ENCODE measurements around the gene ACP3. TPM values are rescaled to one million over a fixed set of nuclear protein-coding genes. Genes with fewer than 3 reads are reported as not detected.

The ACP3 gene
- total and polyA plus RNA-seq, 2 experiments from 2014 or later = 5.2 to 7.7 TPM

GRCh38 chr3:132350814-132351213, 33.6 kb downstream of the ACP3 start:
- H3K4me2 ChIP-seq = no peak overlapping the region
- H4K20me1 ChIP-seq (ENCODE audit: insufficient read depth, poor library complexity, severe bottlenecking) = no peaks in the 10 kb centered on the region
- no peaks in the 10 kb centered on the region for H3K79me2 ChIP-seq
- H3K9me2 ChIP-seq (replicated peaks; ENCODE audit: insufficient read depth) = no peaks in the 10 kb centered on the region
- H2AFZ ChIP-seq = no peak overlapping the region
- no peaks in the 10 kb centered on the region for H3K4me1 ChIP-seq (ENCODE audit: insufficient read depth)
- DNase-seq (ENCODE audit: low spot score) = no peak
- H3K27ac ChIP-seq = no peak overlapping the region
- no peak for TF ChIP-seq EZH2 (IDR thresholded peaks at IDR 0.05; ENCODE audit: borderline replicate concordance)
- H3K27me3 ChIP-seq = no peaks in the 10 kb centered on the region
- 100% methylated on average over 1 of the region's 1 CpG for WGBS (ENCODE audit: low lambda C conversion rate, missing lambda C conversion rate)
- no peak overlapping the region for H3K4me3 ChIP-seq
- no peaks in the 10 kb centered on the region for H3K9me3 ChIP-seq (ENCODE audit: low read depth)
- H3K36me3 ChIP-seq (replicated peaks; ENCODE audit: insufficient read depth, low read depth) = no peaks in the 10 kb centered on the region

- no peaks in the 10 kb centered on the region for H3K27me3 ChIP-seq
- H3K4me1 ChIP-seq (ENCODE audit: insufficient read depth) = no peaks in the 10 kb centered on the region
- WGBS (ENCODE audit: low lambda C conversion rate, missing lambda C conversion rate) = 91% methylated on average over 5 of the region's 5 CpGs
- TF ChIP-seq CTCF (IDR thresholded peaks at IDR 0.05; ENCODE audit: poor library complexity) (no peak), EZH2 (IDR thresholded peaks at IDR 0.05; ENCODE audit: borderline replicate concordance) (no peak)
- no peaks in the 10 kb centered on the region for H3K36me3 ChIP-seq (replicated peaks; ENCODE audit: insufficient read depth, low read depth)
- H3K4me3 ChIP-seq = no peak overlapping the region
- no peak for DNase-seq (ENCODE audit: low spot score)
- H3K4me2 ChIP-seq = no peak overlapping the region
- no peaks in the 10 kb centered on the region for H4K20me1 ChIP-seq (ENCODE audit: insufficient read depth, poor library complexity, severe bottlenecking)
- H3K9me2 ChIP-seq (replicated peaks; ENCODE audit: insufficient read depth) = no peaks in the 10 kb centered on the region
- H2AFZ ChIP-seq = no peak overlapping the region
- H3K27ac ChIP-seq = no peak overlapping the region
- H3K9me3 ChIP-seq (ENCODE audit: low read depth) = no peaks in the 10 kb centered on the region
- no peaks in the 10 kb centered on the region for H3K79me2 ChIP-seq
Measured at GRCh38 chr3:132351222-132351806, 34.1 kb downstream of the ACP3 start.

- H2AFZ ChIP-seq = no peak overlapping the region
Measured at GRCh38 chr3:132352556-132353143, 35.4 kb downstream of the ACP3 start.

More at GRCh38 chr3:132352556-132353143, 35.4 kb downstream of the ACP3 start:
- no peak for TF ChIP-seq EZH2 (IDR thresholded peaks at IDR 0.05; ENCODE audit: borderline replicate concordance)
- peak; percentile 86 for TF ChIP-seq CTCF (IDR thresholded peaks at IDR 0.05; ENCODE audit: poor library complexity)
- no peaks in the 10 kb centered on the region for H3K27me3 ChIP-seq
- 30% methylated on average over 6 of the region's 6 CpGs for WGBS (ENCODE audit: low lambda C conversion rate, missing lambda C conversion rate)
- H3K9me3 ChIP-seq (ENCODE audit: low read depth) = no peaks in the 10 kb centered on the region
- no peak overlapping the region for H3K27ac ChIP-seq
- no peaks in the 10 kb centered on the region for H3K9me2 ChIP-seq (replicated peaks; ENCODE audit: insufficient read depth)
- no peaks in the 10 kb centered on the region for H3K4me1 ChIP-seq (ENCODE audit: insufficient read depth)
- no peaks in the 10 kb centered on the region for H4K20me1 ChIP-seq (ENCODE audit: insufficient read depth, poor library complexity, severe bottlenecking)
- H3K4me3 ChIP-seq = no peak overlapping the region
- H3K4me2 ChIP-seq = no peak overlapping the region
- H3K79me2 ChIP-seq = no peaks in the 10 kb centered on the region
- no peaks in the 10 kb centered on the region for H3K36me3 ChIP-seq (replicated peaks; ENCODE audit: insufficient read depth, low read depth)
- peak; percentile 77 for DNase-seq (ENCODE audit: low spot score)

All from hepatocyte (in vitro differentiated cells).